Measurements from ENCODE around the gene RAB35.

GRCh38 chr12:120064054-120064940 lies 52.3 kb downstream of the RAB35 start:
- TF ChIP-seq CTCF (IDR thresholded peaks at IDR 0.05; ENCODE audit: insufficient read depth, low read length) (no peak), REST (IDR thresholded peaks at IDR 0.05; ENCODE audit: insufficient replicate concordance, low read depth) (no peak), SPI1 (IDR thresholded peaks at IDR 0.05; ENCODE audit: borderline replicate concordance, low read depth) (no peak), POLR2AphosphoS5 (IDR thresholded peaks at IDR 0.05; ENCODE audit: low read depth) (no peak), GABPA (IDR thresholded peaks at IDR 0.05; ENCODE audit: low read depth) (no peak)

Measured in HL-60 (cell line).